A673 (cell line): ENCODE measurements around the gene ADM. TPM values are rescaled to one million over a fixed set of nuclear protein-coding genes. Genes with fewer than 3 reads are reported as not detected.

Experiments
- BruUV-seq: library from RNA; stranded (reverse); fragments of 400-500 nt; replicated peaks from 2 replicates; lab custom pipeline; 2021; lab: Mats Ljungman, UMichigan
- CTCF ChIA-PET: fragments of 300-600 bp; sonication (Branson Sonifier 250); formaldehyde crosslinking; loops from one replicate; lab custom pipeline; 2022; ENCODE audit warnings: antibody characterized with exemption; lab: Charles Lee
- POLR2A ChIA-PET: fragments of 300-600 bp; sonication (Branson Sonifier 250); formaldehyde crosslinking; loops from one replicate; lab custom pipeline; 2022; ENCODE audit warnings: antibody characterized with exemption; ENCODE audit not compliant: low non-redundant PET; lab: Charles Lee
- DNase-seq: peaks from one replicate; pipeline ENCODE4 v3.0.0-alpha.2; 2015; ENCODE audit warnings: low spot score
- H3K27ac ChIP-seq: fragments of 200-600 bp; sonication (generic); 2 replicates; pipeline ENCODE4 v1.5.1; 2016; ENCODE audit warnings: mixed run types, low read depth, mild to moderate bottlenecking, mixed read lengths, antibody characterized with exemption, low read length; ENCODE audit not compliant: poor library complexity, severe bottlenecking
- H3K27me3 ChIP-seq: fragments of 200-600 bp; sonication (generic); replicated peaks from 2 replicates; pipeline ENCODE4 v1.6.1; 2017; ENCODE audit warnings: mixed run types, low read depth, mild to moderate bottlenecking, mixed read lengths, antibody characterized with exemption, low read length; ENCODE audit not compliant: insufficient read depth, poor library complexity
- H3K36me3 ChIP-seq: fragments of 200-600 bp; sonication (generic); 2 replicates; pipeline ENCODE4 v1.6.1; 2016; ENCODE audit warnings: mixed run types, mild to moderate bottlenecking, mixed read lengths, antibody characterized with exemption, low read length; ENCODE audit not compliant: insufficient read depth, poor library complexity, severe bottlenecking
- H3K4me1 ChIP-seq: fragments of 200-600 bp; sonication (generic); 2 replicates; pipeline ENCODE4 v1.6.1; 2017; ENCODE audit warnings: mixed run types, mild to moderate bottlenecking, mixed read lengths, antibody characterized with exemption, low read length; ENCODE audit not compliant: insufficient read depth, poor library complexity, severe bottlenecking
- H3K4me3 ChIP-seq: fragments of 200-600 bp; sonication (generic); 2 replicates; pipeline ENCODE4 v1.5.1; 2016; ENCODE audit warnings: low read depth, mixed run types, mild to moderate bottlenecking, mixed read lengths, low read length; ENCODE audit not compliant: poor library complexity, severe bottlenecking
- H3K9me3 ChIP-seq: fragments of 200-600 bp; sonication (generic); 2 replicates; pipeline ENCODE4 v1.6.1; 2016; ENCODE audit warnings: mixed run types, low read depth, mild to moderate bottlenecking, mixed read lengths, antibody characterized with exemption, low read length; ENCODE audit not compliant: poor library complexity, severe bottlenecking
- CTCF ChIP-seq: fragments of 300-800, 200-600 bp; sonication (generic); conservative IDR thresholded peaks from 2 replicates; pipeline ENCODE4 v1.5.1; 2017; ENCODE audit warnings: low read depth, mild to moderate bottlenecking, antibody characterized with exemption, low read length, moderate library complexity, mixed read lengths
- EZH2 ChIP-seq: fragments of 200-600 bp; sonication (generic); IDR thresholded peaks from 2 replicates; pipeline ENCODE4 v1.6.1; 2017; ENCODE audit warnings: borderline replicate concordance, low read depth, mild to moderate bottlenecking, mixed read lengths, antibody characterized with exemption, low read length; ENCODE audit not compliant: poor library complexity, severe bottlenecking
- intact Hi-C: fragments of 100-400 bp; cut with micrococcal nuclease; formaldehyde crosslinking; loops from one replicate; pipeline ENCODE4 v1.10.0; 2022; ENCODE audit not compliant: unreplicated experiment
- total RNA-seq: library from RNA; stranded (reverse); gene quantifications from 2 replicates; pipeline ENCODE4 v1.2.3, GENCODE V29; 2021

ADM gene
- total RNA-seq, 1 experiment from 2014 or later = 3.8 TPM

- intact Hi-C loops = no loop called here
- no peak overlapping the region for H3K4me3 ChIP-seq
- no TSS peak for BruUV-seq
- TF ChIP-seq CTCF (no peak), EZH2 (no peak)
- no peaks in the 10 kb centered on the region for H3K27me3 ChIP-seq
- no peaks in the 10 kb centered on the region for H3K36me3 ChIP-seq
- H3K9me3 ChIP-seq = no peaks in the 10 kb centered on the region
- peaks cover 18% of the 10 kb centered on the region for H3K4me1 ChIP-seq
- ChIA-PET CTCF (no interaction called here), POLR2A (no interaction called here)
- H3K27ac ChIP-seq = no peak overlapping the region
- no peak for DNase-seq
Measured at GRCh38 chr11:10287140-10287539, 17.7 kb upstream of the ADM start.

- H3K4me3 ChIP-seq = no peak overlapping the region
- intact Hi-C loops = no loop called here
- no peaks in the 10 kb centered on the region for H3K27me3 ChIP-seq
- no peak for DNase-seq
- POLR2A ChIA-PET = no interaction called here
- H3K4me1 ChIP-seq = peaks cover 25% of the 10 kb centered on the region
- H3K36me3 ChIP-seq = no peaks in the 10 kb centered on the region
- H3K9me3 ChIP-seq = no peaks in the 10 kb centered on the region
- no peak for TF ChIP-seq CTCF
- no peak for TF ChIP-seq EZH2
- no TSS peak for BruUV-seq
- CTCF ChIA-PET = no interaction called here
- no peak overlapping the region for H3K27ac ChIP-seq
Measured at GRCh38 chr11:10287766-10288715, 16.8 kb upstream of the ADM start.

- Histone ChIP-seq H3K27me3 (no peaks in the 10 kb centered on the region), H3K27ac (no peak overlapping the region), H3K4me1 (peaks cover 24% of the 10 kb centered on the region), H3K36me3 (no peaks in the 10 kb centered on the region), H3K9me3 (no peaks in the 10 kb centered on the region), H3K4me3 (no peak overlapping the region)
- CTCF ChIA-PET = interaction anchor here (0.9 kb wide), 1 partner anchor 18 kb away, joined by 3 read pairs; no protein-coding TSS in a partner anchor
- DNase-seq = no peak
- POLR2A ChIA-PET = no interaction called here
- BruUV-seq = no TSS peak
- intact Hi-C loops = no loop called here
- TF ChIP-seq CTCF (no peak), EZH2 (no peak)
Measured at GRCh38 chr11:10288881-10289764, 15.8 kb upstream of the ADM start.
